ENCODE measurements around the gene MED26. TPM values are rescaled to one million over a fixed set of nuclear protein-coding genes. Genes with fewer than 3 reads are reported as not detected.

MED26 gene
- total RNA-seq, 1 donor = 7.3 TPM

DNA sequence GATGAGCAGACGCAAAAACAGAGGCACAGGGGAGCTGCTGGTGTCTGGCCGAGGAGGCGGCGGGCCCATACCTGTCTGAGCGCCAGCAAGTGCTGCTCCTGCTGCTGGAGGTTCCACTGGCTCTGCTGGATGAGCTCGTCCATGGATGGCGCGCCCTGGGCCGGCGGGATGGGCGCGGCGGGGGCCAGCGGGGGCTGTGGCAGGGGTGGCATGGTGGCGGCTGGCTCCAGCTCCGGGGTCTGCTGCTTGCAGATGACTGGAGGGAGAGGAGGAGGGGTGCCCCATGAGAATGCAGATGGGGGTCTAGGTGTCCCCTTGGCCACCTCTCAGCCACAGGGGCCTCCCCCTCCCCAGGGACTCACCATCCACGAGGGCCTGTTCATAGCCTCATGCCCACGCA lies 92.6 kb downstream of the MED26 start:
- DNase-seq (ENCODE audit: low read depth) = no peak
- TF ChIP-seq, protein P1, sequence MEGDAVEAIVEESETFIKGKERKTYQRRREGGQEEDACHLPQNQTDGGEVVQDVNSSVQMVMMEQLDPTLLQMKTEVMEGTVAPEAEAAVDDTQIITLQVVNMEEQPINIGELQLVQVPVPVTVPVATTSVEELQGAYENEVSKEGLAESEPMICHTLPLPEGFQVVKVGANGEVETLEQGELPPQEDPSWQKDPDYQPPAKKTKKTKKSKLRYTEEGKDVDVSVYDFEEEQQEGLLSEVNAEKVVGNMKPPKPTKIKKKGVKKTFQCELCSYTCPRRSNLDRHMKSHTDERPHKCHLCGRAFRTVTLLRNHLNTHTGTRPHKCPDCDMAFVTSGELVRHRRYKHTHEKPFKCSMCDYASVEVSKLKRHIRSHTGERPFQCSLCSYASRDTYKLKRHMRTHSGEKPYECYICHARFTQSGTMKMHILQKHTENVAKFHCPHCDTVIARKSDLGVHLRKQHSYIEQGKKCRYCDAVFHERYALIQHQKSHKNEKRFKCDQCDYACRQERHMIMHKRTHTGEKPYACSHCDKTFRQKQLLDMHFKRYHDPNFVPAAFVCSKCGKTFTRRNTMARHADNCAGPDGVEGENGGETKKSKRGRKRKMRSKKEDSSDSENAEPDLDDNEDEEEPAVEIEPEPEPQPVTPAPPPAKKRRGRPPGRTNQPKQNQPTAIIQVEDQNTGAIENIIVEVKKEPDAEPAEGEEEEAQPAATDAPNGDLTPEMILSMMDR (IDR thresholded peaks at IDR 0.05; ENCODE audit: insufficient read depth, low read depth, low read length) = no peak
- H3K4me3 ChIP-seq (ENCODE audit: low read depth, low read length) = no peak overlapping the region

DNA sequence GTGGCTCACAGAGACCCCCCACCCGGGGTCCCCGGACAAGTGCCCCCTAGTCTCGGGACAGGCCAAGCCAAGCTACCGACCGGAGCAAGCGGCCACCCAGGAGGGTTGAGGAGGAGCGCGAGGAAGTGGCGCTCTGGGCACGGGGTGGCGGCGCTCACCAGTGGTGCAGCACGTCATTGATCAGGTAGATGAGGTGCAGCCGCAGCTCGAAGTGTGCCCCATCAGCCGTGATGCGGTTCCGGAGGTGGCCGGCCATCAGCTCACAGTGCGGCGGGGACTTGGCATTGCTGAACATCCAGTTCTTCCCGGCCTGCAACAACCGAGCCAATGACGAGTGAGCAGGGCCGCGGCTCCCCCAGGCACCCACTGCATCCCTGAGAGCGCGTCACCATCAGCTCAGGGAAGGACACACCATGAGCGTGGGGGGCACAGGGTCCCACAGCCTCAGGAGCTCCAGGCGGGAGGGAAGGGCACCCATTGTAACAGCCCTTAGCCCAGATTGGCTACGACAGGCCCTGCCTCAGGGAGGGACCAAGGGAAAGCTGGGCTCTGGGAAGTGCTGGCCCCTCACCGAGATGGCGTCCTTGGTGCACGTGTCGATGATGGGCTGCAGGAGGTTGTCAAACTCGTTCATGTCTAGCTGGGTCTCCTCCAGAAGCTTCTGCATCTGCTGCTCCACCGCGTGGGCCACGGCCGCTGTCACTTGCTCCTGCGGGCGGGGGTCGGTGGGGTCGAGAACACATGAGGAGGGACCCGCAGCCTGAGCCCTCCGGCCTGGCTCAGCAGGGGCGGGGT lies 95.4 kb downstream of the MED26 start:
- H3K4me3 ChIP-seq (ENCODE audit: low read depth, low read length) = no peak overlapping the region
- no peak for DNase-seq (ENCODE audit: low read depth)
- TF ChIP-seq, protein P1 (IDR thresholded peaks at IDR 0.05; ENCODE audit: insufficient read depth, low read depth, low read length) = no peak

DNA sequence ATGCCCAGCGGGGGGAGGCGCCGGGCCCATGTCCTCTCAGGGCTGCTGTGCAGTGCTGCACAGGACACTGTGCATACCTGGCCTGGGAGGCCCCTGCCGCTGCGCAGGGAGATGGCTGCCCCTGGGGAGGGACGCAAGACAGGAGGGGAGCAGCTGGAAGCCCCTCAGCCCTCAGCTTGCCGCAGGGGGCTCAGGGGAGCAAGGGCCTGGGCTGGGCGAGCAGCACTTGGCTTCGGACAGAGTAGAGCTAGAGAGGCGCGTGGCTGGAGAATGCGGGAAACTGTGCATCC lies 96.7 kb downstream of the MED26 start:
- DNase-seq (ENCODE audit: low read depth) = no peak
- no peak overlapping the region for H3K4me3 ChIP-seq (ENCODE audit: low read depth, low read length)
- TF ChIP-seq, protein P1 (IDR thresholded peaks at IDR 0.05; ENCODE audit: insufficient read depth, low read depth, low read length) = no peak

DNA sequence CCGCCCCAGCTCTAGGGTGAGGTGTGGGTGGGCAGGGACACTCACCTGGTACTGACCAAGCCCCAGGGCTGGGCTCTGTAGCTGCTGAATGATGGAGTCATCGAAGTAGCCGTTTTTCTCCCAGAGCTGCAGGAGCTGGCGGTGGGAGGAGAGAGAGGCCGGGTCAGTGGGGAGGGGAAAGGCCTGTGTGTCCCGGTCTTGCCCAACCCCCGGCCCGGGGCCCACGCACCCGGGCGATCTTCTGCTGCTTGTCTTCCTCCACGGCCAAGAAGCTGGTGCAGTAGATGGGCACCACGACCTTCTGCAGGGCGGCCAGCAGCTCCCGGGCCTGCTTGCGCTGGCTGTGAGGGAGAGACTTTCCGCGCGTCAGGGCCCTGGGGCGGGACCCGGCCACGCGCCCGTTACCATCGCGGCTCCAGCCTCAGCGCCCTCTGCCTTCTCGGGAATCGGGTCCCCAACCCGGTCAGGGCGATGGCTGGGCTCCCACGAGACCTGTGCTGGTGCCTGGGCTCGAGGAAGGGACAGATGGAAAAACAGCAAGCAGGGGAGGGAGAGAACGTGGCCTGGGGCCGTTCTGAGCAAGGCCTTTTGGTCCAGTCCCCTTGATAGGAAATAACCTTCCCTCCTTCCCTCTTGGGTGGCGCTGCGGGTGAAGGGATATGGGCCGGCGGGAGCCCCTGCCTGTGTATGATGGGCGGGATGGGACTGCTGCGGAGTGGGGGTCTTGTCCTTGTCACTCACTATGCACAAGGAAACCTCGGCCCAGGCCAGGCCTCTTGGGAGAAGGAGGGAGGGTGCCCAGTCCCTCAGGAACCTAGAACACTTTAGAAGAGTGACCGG lies 97.2 kb downstream of the MED26 start:
- TF ChIP-seq, protein P1 (IDR thresholded peaks at IDR 0.05; ENCODE audit: insufficient read depth, low read depth, low read length) = no peak
- H3K4me3 ChIP-seq (ENCODE audit: low read depth, low read length) = no peak overlapping the region
- DNase-seq (ENCODE audit: low read depth) = no peak

DNA sequence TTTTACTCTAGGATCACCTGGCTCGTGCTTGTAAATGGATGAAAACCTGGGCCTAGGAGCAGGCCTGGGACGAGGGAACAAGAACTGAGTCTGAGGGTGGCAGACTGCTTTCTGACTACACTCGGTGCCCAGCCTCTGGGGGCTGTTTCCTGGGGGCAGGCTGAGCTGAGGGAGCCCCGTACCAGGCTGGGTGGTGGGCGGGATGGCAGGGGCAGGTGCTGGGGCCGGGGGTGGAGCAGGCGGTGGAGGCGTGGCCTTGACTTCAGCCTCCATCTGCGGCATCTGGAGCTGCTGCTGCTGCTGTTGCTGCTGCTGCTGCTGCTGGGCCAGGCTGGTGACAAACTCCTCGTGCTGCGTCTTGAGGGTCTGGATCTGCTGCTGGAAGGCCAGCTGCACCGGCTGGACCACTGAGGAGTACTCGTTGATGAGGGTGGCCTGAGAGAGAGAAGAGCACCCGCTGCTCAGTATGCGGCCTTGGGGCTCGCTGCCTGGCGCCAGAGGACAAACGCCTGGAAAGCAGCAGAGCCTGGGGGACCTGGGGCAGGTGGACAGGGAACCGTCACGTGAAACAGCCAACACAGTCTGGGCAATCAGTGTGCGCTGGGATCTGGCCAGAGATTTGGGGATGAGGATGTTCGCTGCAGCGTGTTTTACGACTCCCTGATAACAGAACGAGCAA lies 98.4 kb downstream of the MED26 start:
- no peak for DNase-seq (ENCODE audit: low read depth)
- TF ChIP-seq, protein P1 (IDR thresholded peaks at IDR 0.05; ENCODE audit: insufficient read depth, low read depth, low read length) = no peak
- H3K4me3 ChIP-seq (ENCODE audit: low read depth, low read length) = no peak overlapping the region

DNA sequence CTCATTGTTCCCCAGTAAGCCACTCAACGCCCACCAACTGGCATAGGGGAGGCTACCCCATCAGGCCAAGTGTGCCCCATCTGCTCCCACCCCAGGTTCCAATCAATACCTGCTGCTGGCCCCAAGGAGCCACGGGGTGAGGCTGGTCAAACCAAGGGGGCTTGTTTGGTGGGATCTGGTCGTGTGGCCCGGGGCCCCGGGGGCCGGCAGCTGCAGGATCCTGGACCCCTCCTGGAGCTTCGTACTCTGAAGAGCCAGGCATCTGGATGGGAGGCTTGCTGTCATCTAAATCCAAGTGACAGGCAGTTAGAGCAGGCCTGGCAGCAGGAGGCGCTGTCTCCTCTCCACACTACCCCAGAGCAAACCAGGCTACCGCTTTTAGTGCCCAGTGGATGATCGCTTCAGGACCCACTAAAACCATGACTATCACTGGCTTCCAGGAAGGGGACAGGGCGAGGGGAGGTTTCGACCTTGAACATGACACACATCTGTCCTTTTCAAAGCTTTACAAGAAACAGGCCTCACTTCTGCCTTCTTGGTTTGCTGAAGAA lies 100.0 kb downstream of the MED26 start:
- TF ChIP-seq, protein P1 (IDR thresholded peaks at IDR 0.05; ENCODE audit: insufficient read depth, low read depth, low read length) = peak; percentile 43
- DNase-seq (ENCODE audit: low read depth) = peak; percentile 13
- no peak overlapping the region for H3K4me3 ChIP-seq (ENCODE audit: low read depth, low read length)

All from fibroblast of villous mesenchyme (primary cell).